Neutrophil (primary cell): ENCODE results near the gene PODXL2.

Experiments used
- H3K27ac ChIP-seq: fragments of 200-600 bp; sonication (generic); 2 replicates; pipeline ENCODE4 v1.5.1; 2016; ENCODE audit warnings: mild to moderate bottlenecking, moderate library complexity
- H3K27me3 ChIP-seq: fragments of 200-600 bp; sonication (generic); 2 replicates; pipeline ENCODE4 v1.6.0; 2016; ENCODE audit warnings: mild to moderate bottlenecking
- H3K36me3 ChIP-seq: fragments of 200-600 bp; sonication (generic); 2 replicates; pipeline ENCODE4 v1.5.1; 2017
- H3K4me1 ChIP-seq, 2 experiments: fragments of 200-600 bp in 1 of 2; sonication (generic) in 1 of 2; 1 replicate in 1 of 2; 2 replicates in 1 of 2; pipeline versions ENCODE4 v1.5.1 to v1.6.1; 2013 to 2016; ENCODE audit warnings: low read depth in 1 of 2, low read length in 1 of 2, mild to moderate bottlenecking in 1 of 2, moderate library complexity in 1 of 2; ENCODE audit not compliant: control insufficient read depth in 1 of 2, insufficient read depth in 1 of 2
- H3K4me3 ChIP-seq, 2 experiments: fragments of 200-600 bp in 1 of 2; sonication (generic) in 1 of 2; 1 replicate in 1 of 2; 2 replicates in 1 of 2; pipeline ENCODE4 v1.5.1; 2013 to 2016; ENCODE audit warnings: low read depth in 1 of 2, low read length in 1 of 2, mild to moderate bottlenecking in 1 of 2, moderate library complexity in 1 of 2
- H3K9me3 ChIP-seq: fragments of 200-600 bp; sonication (generic); 2 replicates; pipeline ENCODE4 v1.5.1; 2016
- CTCF ChIP-seq: fragments of 200-600 bp; sonication (generic); IDR thresholded peaks from 2 replicates; pipeline ENCODE4 v1.5.1; 2016; ENCODE audit warnings: antibody characterized with exemption

Gene PODXL2

DNA sequence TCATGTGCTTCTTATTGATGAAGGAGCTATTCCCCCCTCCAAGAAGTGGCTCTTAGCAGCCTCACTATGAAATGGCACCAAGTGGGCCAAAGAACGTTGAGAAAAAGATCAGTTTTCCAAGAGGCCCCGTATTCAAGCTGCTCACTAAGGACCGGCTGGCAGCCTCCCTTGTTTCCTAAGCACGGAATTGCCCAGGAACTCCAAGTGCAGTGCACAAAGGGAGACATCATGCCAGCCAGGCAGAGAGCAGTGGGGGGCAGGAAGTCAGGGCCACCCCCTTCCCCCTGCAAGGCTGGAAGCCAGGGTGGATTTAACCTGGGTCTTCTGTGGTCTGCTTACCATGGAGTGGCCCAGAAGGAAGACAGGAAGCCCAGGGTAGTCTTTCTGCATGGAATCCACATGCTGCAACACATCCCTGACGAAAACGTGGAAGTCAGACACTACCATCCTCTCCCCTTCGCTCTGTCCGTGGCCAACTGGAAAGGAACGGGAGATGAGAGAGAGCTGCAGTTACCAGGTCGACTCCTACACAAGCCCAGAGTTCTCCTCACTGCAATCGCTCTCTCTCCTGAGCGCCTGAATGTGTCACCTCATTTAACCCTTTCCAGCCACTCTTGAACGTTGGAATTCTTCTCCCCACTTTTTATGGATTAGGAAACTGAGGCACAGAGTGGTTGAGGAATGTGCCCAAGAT, 93.3 kb downstream of the PODXL2 start:
- no peak for TF ChIP-seq CTCF
- Histone ChIP-seq H3K36me3 (peaks cover 17% of the 10 kb centered on the region), H3K27me3 (no peaks in the 10 kb centered on the region), H3K9me3 (no peaks in the 10 kb centered on the region), H3K4me1 (no peaks in the 10 kb centered on the region), H3K4me3 (no peak overlapping the region), H3K27ac (no peak overlapping the region)
